ENCODE results near the gene FBXO39. TPM values are rescaled to one million over a fixed set of nuclear protein-coding genes. Genes with fewer than 3 reads are reported as not detected.

The FBXO39 gene
- total RNA-seq, 4 donors from 2014 or later = 0.48 to 2.9 (median 1.9) TPM

- no peaks in the 10 kb centered on the region for H3K9me3 ChIP-seq
- peaks cover 0 to 41% (median 0%) of the 10 kb centered on the region in 3 donors for H3K4me1 ChIP-seq
- peaks cover 0 to 6% (median 0%) of the 10 kb centered on the region in 4 donors for H3K27me3 ChIP-seq
- H3K4me3 ChIP-seq = peak overlapping the region in 3 of 4 donors; percentile 20 to 35 (median 23)
- WGBS, 2 donors = 19 to 21% methylated on average over 10 of the region's 10 CpGs
- no peaks in the 10 kb centered on the region for H3K36me3 ChIP-seq
- TF ChIP-seq CTCF (IDR thresholded peaks at IDR 0.05) (no peak), POLR2A (IDR thresholded peaks at IDR 0.05) (no peak)
- no peak for DNase-seq
- peak overlapping the region in 3 of 4 donors; percentile 51 to 76 (median 54) for H3K27ac ChIP-seq
- intact Hi-C loops (cut with DNase I) = no loop called here
Observed at GRCh38 chr17:6787081-6787693, 11.2 kb downstream of the FBXO39 start.

- intact Hi-C loops (cut with DNase I) = no loop called here
- H3K27ac ChIP-seq = peak overlapping the region in 1 of 4 donors; percentile 10
- TF ChIP-seq POLR2A (IDR thresholded peaks at IDR 0.05) (no peak), CTCF (IDR thresholded peaks at IDR 0.05) (no peak)
- H3K36me3 ChIP-seq = no peaks in the 10 kb centered on the region
- peaks cover 0 to 12% (median 0%) of the 10 kb centered on the region in 4 donors for H3K27me3 ChIP-seq
- H3K9me3 ChIP-seq = no peaks in the 10 kb centered on the region
- H3K4me3 ChIP-seq = no peak overlapping the region
- peaks cover 0 to 41% (median 0%) of the 10 kb centered on the region in 3 donors for H3K4me1 ChIP-seq
- DNase-seq = no peak
- WGBS, 2 donors = 26 to 57% methylated on average over 4 of the region's 4 CpGs
Observed at GRCh38 chr17:6789146-6789545, 13.1 kb downstream of the FBXO39 start.

- Histone ChIP-seq H3K9me3 (no peaks in the 10 kb centered on the region), H3K4me1 (peaks cover 0 to 24% (median 5%) of the 10 kb centered on the region in 3 donors), H3K27me3 (peaks cover 0 to 22% (median 0%) of the 10 kb centered on the region in 4 donors), H3K4me3 (no peak overlapping the region), H3K27ac (no peak overlapping the region), H3K36me3 (no peaks in the 10 kb centered on the region)
- 54 to 63% methylated on average over 5 of the region's 5 CpGs for WGBS, 2 donors
- TF ChIP-seq POLR2A (IDR thresholded peaks at IDR 0.05) (no peak), CTCF (IDR thresholded peaks at IDR 0.05) (no peak)
- intact Hi-C loops (cut with DNase I) = no loop called here
- DNase-seq = no peak
Observed at GRCh38 chr17:6793748-6794493, 17.9 kb downstream of the FBXO39 start.

GRCh38 chr17:6796017-6796886 is 20.2 kb downstream of the FBXO39 start:
- Histone ChIP-seq H3K27me3 (peaks cover 0 to 35% (median 0%) of the 10 kb centered on the region in 4 donors), H3K9me3 (no peaks in the 10 kb centered on the region), H3K27ac (no peak overlapping the region), H3K36me3 (no peaks in the 10 kb centered on the region), H3K4me1 (peaks cover 0 to 8% (median 5%) of the 10 kb centered on the region in 3 donors), H3K4me3 (no peak overlapping the region)
- WGBS, 2 donors = 57 to 59% methylated on average over 7 to 10 of the region's 10 CpGs
- DNase-seq = no peak
- no peak for TF ChIP-seq CTCF (IDR thresholded peaks at IDR 0.05)
- TF ChIP-seq POLR2A (IDR thresholded peaks at IDR 0.05) = no peak
- intact Hi-C loops (cut with DNase I) = no loop called here

Measured in esophagus squamous epithelium (tissue), 5 donors.